Smooth muscle cell (in vitro differentiated cells): Measurements from ENCODE around the gene NR2C2. TPM values are rescaled to one million over a fixed set of nuclear protein-coding genes. Genes with fewer than 3 reads are reported as not detected.

Experiments
- DNase-seq: peaks from one replicate; lab custom pipeline; 2025; ENCODE audit not compliant: unreplicated experiment; lab: John Stamatoyannopoulos, UW
- H2AFZ ChIP-seq: fragments of 200-600 bp; sonication (generic); 2 replicates; pipeline ENCODE4 v1.6.0; 2016; ENCODE audit warnings: antibody characterized with exemption, low read depth, mild to moderate bottlenecking
- H3F3A ChIP-seq: fragments of 200-600 bp; sonication (generic); 2 replicates; pipeline ENCODE4 v1.6.0; 2017; ENCODE audit warnings: antibody characterized with exemption, low read depth
- H3K27ac ChIP-seq: fragments of 200-600 bp; sonication (generic); 2 replicates; pipeline ENCODE4 v1.5.1; 2016; ENCODE audit warnings: low read depth, mild to moderate bottlenecking
- H3K27me3 ChIP-seq: fragments of 200-600 bp; sonication (generic); 2 replicates; pipeline ENCODE4 v1.6.1; 2016; ENCODE audit warnings: low read depth, mild to moderate bottlenecking
- H3K36me3 ChIP-seq: fragments of 200-600 bp; sonication (generic); 2 replicates; pipeline ENCODE4 v1.5.1; 2016; ENCODE audit warnings: low read depth
- H3K4me1 ChIP-seq: fragments of 200-600 bp; sonication (generic); 2 replicates; pipeline ENCODE4 v1.5.1; 2016; ENCODE audit warnings: low read depth
- H3K4me2 ChIP-seq: fragments of 200-600 bp; sonication (generic); 2 replicates; pipeline ENCODE4 v1.6.0; 2016; ENCODE audit warnings: mild to moderate bottlenecking
- H3K4me3 ChIP-seq: fragments of 200-600 bp; sonication (generic); 2 replicates; pipeline ENCODE4 v1.5.1; 2016; ENCODE audit warnings: mild to moderate bottlenecking
- H3K79me2 ChIP-seq: fragments of 200-600 bp; sonication (generic); 2 replicates; pipeline ENCODE4 v1.6.0; 2016; ENCODE audit warnings: low read depth, mild to moderate bottlenecking
- H3K9ac ChIP-seq: fragments of 200-600 bp; sonication (generic); 2 replicates; pipeline ENCODE4 v1.6.0; 2016; ENCODE audit warnings: low read depth
- H3K9me3 ChIP-seq: fragments of 200-600 bp; sonication (generic); replicated peaks from 2 replicates; pipeline ENCODE4 v1.5.1; 2016; ENCODE audit warnings: low read depth
- H4K20me1 ChIP-seq: fragments of 200-600 bp; sonication (generic); 2 replicates; pipeline ENCODE4 v1.6.0; 2016; ENCODE audit warnings: low read depth
- CTCF ChIP-seq: fragments of 200-600 bp; sonication (generic); IDR thresholded peaks from 2 replicates; pipeline ENCODE4 v1.5.1; 2017; ENCODE audit warnings: borderline replicate concordance, mild to moderate bottlenecking, antibody characterized with exemption; ENCODE audit not compliant: insufficient read depth, poor library complexity, severe bottlenecking
- WGBS: methylation state at CpG from one replicate; pipeline ENCODE4 v1.1.7; 2016; ENCODE audit warnings: low lambda C conversion rate; 5-methylcytosine and 5-hydroxymethylcytosine counted together
- polyA plus RNA-seq: library from polyadenylated mRNA; unstranded; fragments of >200 nt; fragmentation: Nextera tagmentation; extraction: Ambion mirVana; gene quantifications from 2 replicates; pipeline ENCODE4 v1.2.1, GENCODE V29; 2016
- total RNA-seq: library from RNA; depleted of rRNA; stranded (reverse); fragments of >200 nt; gene quantifications from 2 replicates; pipeline ENCODE4 v1.2.3, GENCODE V29; 2014

The NR2C2 gene
- total and polyA plus RNA-seq, 2 experiments from 2014 or later = 11.6 to 28.5 TPM

GRCh38 chr3:14923476-14923875 is 23.9 kb upstream of the NR2C2 start:
- no peaks in the 10 kb centered on the region for H3F3A ChIP-seq
- H4K20me1 ChIP-seq = no peaks in the 10 kb centered on the region
- no peak for TF ChIP-seq CTCF
- H3K36me3 ChIP-seq = no peaks in the 10 kb centered on the region
- no peaks in the 10 kb centered on the region for H3K27me3 ChIP-seq
- H3K4me3 ChIP-seq = no peak overlapping the region
- H3K9ac ChIP-seq = no peak overlapping the region
- DNase-seq = no peak
- 89% methylated on average over 6 of the region's 6 CpGs for WGBS
- H3K27ac ChIP-seq = no peak overlapping the region
- no peaks in the 10 kb centered on the region for H3K79me2 ChIP-seq
- H2AFZ ChIP-seq = no peak overlapping the region
- H3K9me3 ChIP-seq = no peaks in the 10 kb centered on the region
- H3K4me1 ChIP-seq = no peaks in the 10 kb centered on the region
- no peak overlapping the region for H3K4me2 ChIP-seq

- no peak overlapping the region for H3K27ac ChIP-seq
- no peak overlapping the region for H3K4me2 ChIP-seq
- no peaks in the 10 kb centered on the region for H3K4me1 ChIP-seq
- no peaks in the 10 kb centered on the region for H4K20me1 ChIP-seq
- H3K27me3 ChIP-seq = no peaks in the 10 kb centered on the region
- H3K36me3 ChIP-seq = no peaks in the 10 kb centered on the region
- no peak overlapping the region for H3K4me3 ChIP-seq
- no peaks in the 10 kb centered on the region for H3K79me2 ChIP-seq
- TF ChIP-seq CTCF = peak; percentile 75
- H3F3A ChIP-seq = no peaks in the 10 kb centered on the region
- H2AFZ ChIP-seq = no peak overlapping the region
- 64% methylated on average over 9 of the region's 9 CpGs for WGBS
- H3K9ac ChIP-seq = no peak overlapping the region
- no peaks in the 10 kb centered on the region for H3K9me3 ChIP-seq
- no peak for DNase-seq
These were observed 21.4 kb upstream of the NR2C2 start for GRCh38 chr3:14925729-14926591.

GRCh38 chr3:14926592-14926991 is 20.8 kb upstream of the NR2C2 start:
- no peaks in the 10 kb centered on the region for H3K79me2 ChIP-seq
- no peak overlapping the region for H3K9ac ChIP-seq
- H3K4me3 ChIP-seq = no peak overlapping the region
- no peaks in the 10 kb centered on the region for H3K27me3 ChIP-seq
- H3K36me3 ChIP-seq = no peaks in the 10 kb centered on the region
- H3F3A ChIP-seq = no peaks in the 10 kb centered on the region
- TF ChIP-seq CTCF = no peak
- H3K9me3 ChIP-seq = no peaks in the 10 kb centered on the region
- H2AFZ ChIP-seq = no peak overlapping the region
- 88% methylated on average over 1 of the region's 1 CpG for WGBS
- H3K4me1 ChIP-seq = no peaks in the 10 kb centered on the region
- no peak for DNase-seq
- no peak overlapping the region for H3K4me2 ChIP-seq
- no peak overlapping the region for H3K27ac ChIP-seq
- H4K20me1 ChIP-seq = no peaks in the 10 kb centered on the region

GRCh38 chr3:14927308-14927707 is 20.1 kb upstream of the NR2C2 start:
- Histone ChIP-seq H3K36me3 (no peaks in the 10 kb centered on the region), H3K4me2 (no peak overlapping the region), H3K9me3 (no peaks in the 10 kb centered on the region), H3K4me3 (no peak overlapping the region), H3K27ac (no peak overlapping the region), H3K4me1 (no peaks in the 10 kb centered on the region), H3K9ac (no peak overlapping the region), H2AFZ (no peak overlapping the region), H3K79me2 (no peaks in the 10 kb centered on the region), H3F3A (no peaks in the 10 kb centered on the region), H3K27me3 (no peaks in the 10 kb centered on the region), H4K20me1 (no peaks in the 10 kb centered on the region)
- no peak for TF ChIP-seq CTCF
- no peak for DNase-seq
- WGBS = over 99% methylated on average over 5 of the region's 5 CpGs
